C4-2B (cell line): ENCODE data around the gene PEX14.

Experiments used
- ZFX ChIP-seq: fragments of 450-650 bp; IDR thresholded peaks from 2 replicates; pipeline ENCODE4 v1.6.1; 2017
- TF ChIP-seq, protein P1 (sequence below): fragments of 450-650 bp; conservative IDR thresholded peaks from 2 replicates; pipeline ENCODE4 v1.5.1; 2017; ENCODE audit warnings: mild to moderate bottlenecking

DNA sequence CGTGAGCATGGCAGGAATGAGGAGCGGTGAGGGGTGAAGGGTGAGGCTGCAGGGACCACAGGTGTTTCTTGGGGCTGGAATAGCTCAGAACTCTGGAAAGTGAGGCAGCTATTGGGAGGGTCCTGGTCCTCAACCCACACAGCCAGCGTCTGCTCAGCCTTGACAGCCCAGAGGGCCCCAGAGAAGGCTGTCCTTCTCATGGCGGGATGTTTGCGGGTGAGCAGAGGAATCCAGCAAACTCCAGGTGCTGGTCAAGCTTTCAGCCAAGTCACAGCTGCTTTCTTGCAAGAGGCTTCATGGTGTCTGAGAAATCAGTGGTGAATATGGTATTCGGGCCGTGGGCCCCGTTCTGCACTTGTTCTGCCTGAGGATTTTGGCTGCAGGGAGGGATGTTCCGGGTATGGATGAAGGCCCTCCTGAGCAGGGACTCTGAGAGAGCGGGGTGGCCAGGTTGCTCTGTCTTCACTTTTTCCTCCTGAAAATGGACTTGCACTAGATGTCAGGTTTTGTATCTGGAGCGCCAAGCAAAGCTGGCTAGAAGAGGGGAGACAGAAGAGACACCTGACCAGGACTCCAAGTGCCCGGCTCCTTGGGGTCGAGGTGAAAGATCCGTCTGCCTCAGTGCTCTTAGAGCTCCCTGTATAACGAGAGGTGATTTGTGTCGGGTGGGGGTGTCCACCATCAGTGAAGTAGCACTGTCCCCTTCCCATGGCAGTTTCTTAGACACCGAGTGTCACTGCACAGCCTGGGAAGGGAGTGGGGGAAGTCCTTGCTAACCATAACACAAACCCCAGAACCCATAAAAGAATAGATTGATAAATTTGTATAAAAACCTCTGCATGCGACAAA lies 139.9 kb downstream of the PEX14 start:
- TF ChIP-seq, protein P1, sequence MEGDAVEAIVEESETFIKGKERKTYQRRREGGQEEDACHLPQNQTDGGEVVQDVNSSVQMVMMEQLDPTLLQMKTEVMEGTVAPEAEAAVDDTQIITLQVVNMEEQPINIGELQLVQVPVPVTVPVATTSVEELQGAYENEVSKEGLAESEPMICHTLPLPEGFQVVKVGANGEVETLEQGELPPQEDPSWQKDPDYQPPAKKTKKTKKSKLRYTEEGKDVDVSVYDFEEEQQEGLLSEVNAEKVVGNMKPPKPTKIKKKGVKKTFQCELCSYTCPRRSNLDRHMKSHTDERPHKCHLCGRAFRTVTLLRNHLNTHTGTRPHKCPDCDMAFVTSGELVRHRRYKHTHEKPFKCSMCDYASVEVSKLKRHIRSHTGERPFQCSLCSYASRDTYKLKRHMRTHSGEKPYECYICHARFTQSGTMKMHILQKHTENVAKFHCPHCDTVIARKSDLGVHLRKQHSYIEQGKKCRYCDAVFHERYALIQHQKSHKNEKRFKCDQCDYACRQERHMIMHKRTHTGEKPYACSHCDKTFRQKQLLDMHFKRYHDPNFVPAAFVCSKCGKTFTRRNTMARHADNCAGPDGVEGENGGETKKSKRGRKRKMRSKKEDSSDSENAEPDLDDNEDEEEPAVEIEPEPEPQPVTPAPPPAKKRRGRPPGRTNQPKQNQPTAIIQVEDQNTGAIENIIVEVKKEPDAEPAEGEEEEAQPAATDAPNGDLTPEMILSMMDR: no peak
- TF ChIP-seq ZFX: no peak
